GM19467 (cell line): ENCODE data around the gene VMO1.

ENCODE experiments used
- ATAC-seq: cut with Tn5 transposase; IDR thresholded peaks from one replicate; pipeline ENCODE4 v1.9.1; 2021; ENCODE audit warnings: mild to moderate bottlenecking, moderate library complexity; ENCODE audit not compliant: unreplicated experiment

Gene VMO1, protein sequence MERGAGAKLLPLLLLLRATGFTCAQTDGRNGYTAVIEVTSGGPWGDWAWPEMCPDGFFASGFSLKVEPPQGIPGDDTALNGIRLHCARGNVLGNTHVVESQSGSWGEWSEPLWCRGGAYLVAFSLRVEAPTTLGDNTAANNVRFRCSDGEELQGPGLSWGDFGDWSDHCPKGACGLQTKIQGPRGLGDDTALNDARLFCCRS

DNA sequence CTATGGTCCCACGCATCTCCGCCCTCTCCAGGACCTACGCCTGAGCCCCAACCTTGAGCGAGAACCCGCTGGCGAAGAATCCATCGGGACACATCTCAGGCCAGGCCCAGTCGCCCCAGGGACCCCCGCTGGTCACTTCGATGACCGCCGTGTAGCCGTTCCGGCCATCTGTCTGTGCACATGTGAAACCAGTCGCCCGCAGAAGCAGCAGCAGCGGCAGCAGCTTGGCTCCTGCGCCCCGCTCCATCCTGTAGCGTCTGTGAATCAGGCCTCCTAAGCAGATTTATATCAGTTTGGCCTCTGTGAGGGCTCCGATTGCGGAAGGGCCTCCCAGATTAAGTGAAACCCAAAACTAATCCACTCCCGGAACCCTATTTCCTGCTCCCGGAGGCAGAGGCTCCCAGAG lies at the start of gene VMO1:
VMO1 (minus strand) TSS at position 259 of the 406 bp plus-strand sequence; CDS start at position 247, 12 bp downstream.
- no peak for ATAC-seq

GRCh38 chr17:4834681-4835020 lies 48.5 kb upstream of the VMO1 start:
- ATAC-seq: no peak

- ATAC-seq: no peak
These were observed 47.9 kb upstream of the VMO1 start for GRCh38 chr17:4833941-4834680.

DNA sequence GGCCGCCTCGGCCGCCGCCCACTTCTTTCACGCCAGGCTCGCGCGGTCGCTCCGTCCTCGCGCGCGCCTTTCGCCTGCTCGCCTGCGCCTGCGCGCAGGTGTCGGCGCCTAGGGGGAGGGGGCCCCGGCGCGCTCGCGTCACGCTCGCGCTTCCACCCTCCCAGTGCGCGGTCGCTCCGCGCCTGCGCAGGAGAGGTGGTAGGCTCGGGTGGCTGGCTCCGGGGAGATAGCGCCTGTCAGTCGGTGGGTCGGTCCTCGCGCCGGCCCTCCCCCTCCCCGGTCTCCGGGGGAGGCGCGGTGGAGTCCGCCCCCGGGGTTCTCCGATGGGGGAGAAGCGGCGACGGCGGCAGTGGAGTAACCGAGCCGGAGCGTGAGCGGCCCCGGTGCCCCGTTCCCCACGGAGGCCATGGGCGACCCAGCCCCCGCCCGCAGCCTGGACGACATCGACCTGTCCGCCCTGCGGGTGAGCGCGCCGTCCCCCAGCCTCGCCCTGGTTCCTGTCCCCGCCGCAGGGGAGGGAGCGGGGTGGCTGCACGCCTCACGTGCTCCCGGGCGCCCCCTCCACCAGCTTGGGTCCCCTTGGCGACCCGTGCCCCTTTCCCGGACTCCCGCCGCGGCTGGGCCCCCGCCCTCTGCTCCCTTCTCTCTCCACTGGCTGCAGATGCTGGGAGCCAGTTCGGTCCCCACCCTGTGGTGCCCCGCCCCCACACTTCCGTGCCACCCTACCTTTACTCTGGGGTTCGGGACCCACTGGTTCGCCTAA lies 47.2 kb upstream of the VMO1 start, which contains the start of gene MINK1:
MINK1 (plus strand) TSS at position 163 of the 763 bp plus-strand sequence; CDS start at position 407, 244 bp downstream.
- ATAC-seq: peak; percentile 91

- ATAC-seq: peak; percentile 5
These were observed 46.6 kb upstream of the VMO1 start for GRCh38 chr17:4832829-4833177.

DNA sequence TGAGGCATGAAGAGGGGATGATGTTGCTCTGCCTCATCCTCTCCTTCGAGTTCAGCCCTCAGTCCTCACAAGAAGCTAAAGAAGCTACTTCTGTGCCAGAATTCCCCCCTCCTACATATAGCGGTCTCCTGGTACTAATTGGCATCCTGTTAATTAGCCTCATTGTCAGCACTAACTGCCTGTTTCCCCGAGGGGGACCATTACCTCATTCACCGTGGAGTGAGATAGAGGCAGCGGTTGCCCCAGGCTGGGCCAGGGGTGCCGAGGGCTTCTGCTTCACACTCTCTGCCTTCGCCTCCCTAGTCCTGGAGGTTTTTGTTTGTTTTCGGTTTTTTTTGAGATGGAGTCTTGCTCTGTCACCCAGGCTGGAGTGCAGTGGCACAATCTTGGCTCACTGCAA lies 41.2 kb upstream of the VMO1 start:
- no peak for ATAC-seq

- ATAC-seq: no peak
These were observed 37.4 kb upstream of the VMO1 start for GRCh38 chr17:4823373-4824089.

GRCh38 chr17:4822835-4823234 lies 36.7 kb upstream of the VMO1 start:
- no peak for ATAC-seq

DNA sequence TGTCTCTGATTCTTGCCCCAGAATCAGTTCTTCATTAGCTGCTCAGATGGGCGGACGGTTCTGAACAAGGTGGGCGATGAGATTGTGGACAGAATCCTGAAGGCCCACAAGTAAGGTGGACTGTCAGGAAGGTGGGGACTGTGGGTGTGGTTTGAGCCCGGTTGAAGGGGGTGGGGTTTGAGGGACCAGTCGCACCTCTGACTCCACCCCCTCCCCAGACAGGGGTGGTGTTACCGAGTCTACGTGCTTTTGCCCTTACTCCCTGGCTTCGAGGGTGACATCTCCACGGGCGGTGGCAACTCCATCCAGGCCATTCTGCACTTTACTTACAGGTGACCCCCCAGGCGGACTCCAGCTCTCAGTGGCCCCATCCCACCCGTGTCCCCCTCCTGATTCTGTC lies 32.1 kb upstream of the VMO1 start:
- no peak for ATAC-seq

GRCh38 chr17:4816826-4817225 lies 30.7 kb upstream of the VMO1 start:
- no peak for ATAC-seq

DNA sequence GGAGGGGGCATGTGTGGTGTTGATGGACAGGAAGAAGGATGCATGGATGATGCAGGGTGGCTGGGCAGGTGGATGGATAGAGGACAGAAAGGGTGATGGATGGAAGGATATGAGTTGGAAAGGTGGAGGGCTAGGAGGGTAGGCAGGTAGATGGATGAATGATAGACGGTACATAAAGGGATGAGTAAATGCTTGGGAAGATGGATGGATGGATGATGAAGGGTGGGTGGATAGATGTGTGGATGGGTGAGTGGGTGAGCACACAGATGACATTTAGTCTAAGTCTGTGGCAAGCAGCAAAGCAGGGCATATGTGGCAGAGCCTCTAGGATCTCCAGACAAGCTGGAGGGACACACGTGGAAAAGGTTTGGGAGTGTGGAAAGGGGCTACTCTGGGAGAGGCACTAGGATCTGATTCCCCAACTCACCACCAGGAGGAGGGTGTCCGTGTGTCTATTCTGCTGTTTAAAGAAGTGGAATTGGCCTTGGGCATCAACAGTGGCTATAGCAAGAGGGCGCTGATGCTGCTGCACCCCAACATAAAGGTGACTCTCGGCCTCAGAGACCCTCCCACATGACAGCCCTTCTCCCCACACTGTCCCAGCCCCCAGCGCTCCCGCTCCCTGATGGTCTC lies 29.0 kb upstream of the VMO1 start:
- ATAC-seq: no peak

- ATAC-seq: no peak
These were observed 26.5 kb upstream of the VMO1 start for GRCh38 chr17:4812690-4813089.

DNA sequence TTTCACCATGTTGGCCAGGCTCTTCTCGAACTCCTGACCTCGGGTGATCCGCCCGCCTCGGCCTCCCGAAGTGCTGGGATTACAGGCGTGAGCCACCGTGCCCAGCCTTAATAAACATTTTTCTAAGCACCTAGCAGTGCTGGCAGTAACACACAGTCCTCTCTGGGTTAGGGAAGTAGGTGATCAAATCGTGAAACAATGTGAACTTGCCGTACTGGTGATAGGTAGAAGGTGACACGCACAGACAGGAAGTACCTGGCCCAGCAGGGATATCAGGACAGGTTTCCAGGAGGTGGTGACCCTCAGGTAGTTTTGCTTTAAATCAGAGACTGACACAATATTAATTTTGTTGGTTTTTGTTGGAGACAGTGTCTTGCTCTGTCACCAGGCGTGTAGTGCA lies 25.3 kb upstream of the VMO1 start:
- no peak for ATAC-seq

DNA sequence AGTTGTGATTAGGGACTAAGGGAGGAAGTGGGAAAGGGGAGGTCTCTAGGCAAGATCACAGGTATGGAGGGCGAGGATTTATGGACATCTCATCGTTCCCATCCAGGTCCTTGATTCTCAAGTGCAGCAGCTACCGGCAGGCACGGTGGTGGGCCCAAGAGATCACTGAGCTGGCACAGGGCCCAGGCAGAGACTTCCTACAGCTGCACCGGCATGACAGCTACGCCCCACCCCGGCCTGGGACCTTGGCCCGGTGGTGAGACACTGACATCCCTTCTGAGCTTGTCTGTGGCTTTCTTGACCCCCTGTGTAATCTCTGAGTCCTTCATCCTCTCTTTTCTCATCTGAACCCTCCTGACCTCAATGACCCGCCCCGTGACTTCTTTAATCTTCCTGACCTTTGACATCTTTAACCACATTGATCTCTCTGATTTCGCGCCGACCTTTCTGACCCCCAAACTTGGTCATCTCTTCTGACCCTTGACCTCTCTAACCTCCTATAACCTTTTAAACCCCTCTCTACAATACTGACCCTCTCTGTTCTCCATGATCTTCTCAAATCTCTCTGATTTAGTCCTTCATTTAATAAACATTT lies 24.6 kb upstream of the VMO1 start:
- no peak for ATAC-seq

- no peak for ATAC-seq
These were observed 22.2 kb upstream of the VMO1 start for GRCh38 chr17:4808378-4808767.

GRCh38 chr17:4807605-4808377 lies 21.6 kb upstream of the VMO1 start:
- ATAC-seq: no peak

DNA sequence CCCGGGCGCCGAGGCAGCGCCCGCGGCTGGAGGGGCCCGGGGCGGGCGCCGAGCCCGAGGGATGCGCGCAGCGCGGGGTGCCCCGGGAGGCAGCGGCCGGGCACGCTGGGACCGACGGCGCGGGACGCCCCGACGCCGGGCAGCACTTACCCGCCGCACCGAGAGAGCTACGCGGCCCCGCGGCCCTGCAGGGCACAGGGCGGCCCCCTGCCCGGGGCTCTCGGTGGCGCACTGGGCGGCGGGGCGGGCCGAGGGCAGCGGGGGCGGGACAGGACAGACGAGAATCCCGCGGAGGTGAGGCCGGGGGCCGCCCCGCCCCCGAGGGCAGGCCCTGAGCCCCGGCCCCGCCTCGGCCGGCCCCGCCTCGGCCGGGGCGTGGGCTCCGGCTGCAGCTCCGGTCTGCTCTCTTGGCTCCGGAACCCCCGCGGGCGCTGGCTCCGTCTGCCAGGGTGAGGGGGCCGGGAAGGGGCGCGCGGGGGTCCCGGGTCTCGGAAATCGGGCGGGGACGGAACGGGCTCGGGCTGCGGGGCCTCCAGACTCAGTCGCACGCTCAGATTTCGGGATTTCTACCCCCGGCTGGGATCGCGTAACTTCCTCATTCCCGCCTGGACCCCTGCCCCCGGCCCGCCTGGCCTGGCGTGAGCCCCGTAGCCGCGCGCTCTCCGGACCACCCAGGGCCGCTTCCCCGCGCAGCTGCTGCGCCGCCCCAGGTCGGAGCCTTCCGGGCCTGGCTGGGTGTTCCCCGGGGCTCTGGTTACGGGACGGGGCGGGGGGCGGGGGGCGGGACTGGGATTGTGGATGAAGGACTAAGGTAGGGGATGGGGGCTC lies 20.8 kb upstream of the VMO1 start, which contains the start of gene PLD2:
PLD2 (plus strand) TSS at position 376 of the 828 bp plus-strand sequence. CDS start 621 bp downstream, outside the sequence.
- ATAC-seq: peak; percentile 94

GRCh38 chr17:4806456-4806776 lies 20.3 kb upstream of the VMO1 start:
- ATAC-seq: no peak

DNA sequence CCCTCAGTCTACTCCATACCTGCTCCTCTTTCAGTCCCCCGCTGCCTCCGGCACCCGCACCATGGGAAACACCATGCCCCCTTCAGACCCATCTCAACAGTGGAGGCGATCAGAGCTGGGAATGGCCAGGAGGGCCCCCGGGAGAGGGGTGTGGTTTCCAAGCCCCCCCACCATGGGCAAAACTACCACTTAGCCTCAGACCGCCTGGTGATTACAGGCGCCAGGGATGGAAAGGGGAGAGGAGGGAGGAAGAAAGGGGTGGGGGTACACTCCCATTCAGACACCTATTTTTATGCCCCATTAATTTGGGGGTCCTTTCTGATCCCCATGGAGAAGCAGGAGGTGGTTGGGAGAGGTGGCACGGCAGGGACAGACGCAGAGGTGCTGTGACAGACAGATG lies 16.1 kb upstream of the VMO1 start, which contains the start of gene C17orf114:
C17orf114 (minus strand) TSS at position 101 of the 400 bp plus-strand sequence.
- no peak for ATAC-seq
